ENCODE measurements around the gene FSD2.

FSD2 gene, protein sequence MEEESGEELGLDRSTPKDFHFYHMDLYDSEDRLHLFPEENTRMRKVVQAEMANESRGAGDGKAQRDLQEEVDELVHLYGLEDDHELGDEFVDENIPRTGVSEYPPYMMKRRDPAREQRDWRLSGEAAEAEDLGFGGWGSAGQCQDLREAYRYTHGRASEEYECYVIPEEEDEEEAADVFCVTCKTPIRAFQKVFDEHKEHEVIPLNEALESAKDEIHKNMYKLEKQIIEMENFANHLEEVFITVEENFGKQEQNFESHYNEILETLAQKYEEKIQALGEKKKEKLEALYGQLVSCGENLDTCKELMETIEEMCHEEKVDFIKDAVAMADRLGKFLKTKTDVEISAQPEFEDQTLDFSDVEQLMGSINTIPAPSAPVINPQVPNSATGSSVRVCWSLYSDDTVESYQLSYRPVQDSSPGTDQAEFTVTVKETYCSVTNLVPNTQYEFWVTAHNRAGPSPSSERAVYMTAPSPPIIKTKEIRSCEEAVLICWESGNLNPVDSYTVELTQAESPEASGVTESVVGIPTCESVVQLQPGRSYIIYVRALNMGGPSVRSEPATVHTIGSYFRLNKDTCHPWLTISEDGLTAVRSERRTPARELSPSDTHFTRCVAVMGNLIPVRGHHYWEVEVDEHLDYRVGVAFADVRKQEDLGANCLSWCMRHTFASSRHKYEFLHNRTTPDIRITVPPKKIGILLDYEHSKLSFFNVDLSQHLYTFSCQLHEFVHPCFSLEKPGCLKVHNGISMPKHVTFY

DNA sequence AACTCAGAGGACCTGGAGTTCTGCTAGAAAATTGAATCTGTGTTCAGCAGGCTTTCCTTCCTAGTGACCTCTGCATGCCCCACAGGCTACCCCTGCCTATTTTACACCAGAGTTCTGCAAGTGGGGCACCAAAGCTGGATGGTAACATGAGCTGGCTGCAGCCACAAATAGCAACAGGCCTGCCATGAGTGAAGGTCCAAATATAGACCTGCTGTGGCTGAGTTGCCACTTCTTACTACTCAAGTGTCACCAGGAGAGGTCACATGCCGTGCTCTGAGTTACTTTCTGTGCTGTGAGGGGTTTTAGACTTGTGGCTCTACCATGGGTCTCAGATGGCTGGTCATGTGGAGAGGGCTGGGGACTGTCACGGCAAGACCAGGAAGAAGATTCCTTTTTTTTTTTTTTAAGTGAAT is at the start of gene FSD2:
TSS of gene FSD2 (minus strand) at position 76 of the 413 bp plus-strand sequence. CDS start 18,679 bp downstream, outside the sequence.
- Mint-ChIP-seq H3K9me3 (no peaks in the 10 kb centered on the region), H3K36me3 (ENCODE audit: insufficient read depth) (peaks cover 12% of the 10 kb centered on the region), H3K4me1 (peaks cover 18% of the 10 kb centered on the region), H3K4me3 (no peak within 1 kb of the TSS), H3K27me3 (peaks cover 20% of the 10 kb centered on the region), H3K27ac (ENCODE audit: low read depth) (no peak within 1 kb of the TSS)
- DNase-seq (ENCODE audit: low spot score in 2 of 2): no peak
- no peak for ATAC-seq (replicated peaks; ENCODE audit: extremely low read depth, poor library complexity, severe bottlenecking)

DNA sequence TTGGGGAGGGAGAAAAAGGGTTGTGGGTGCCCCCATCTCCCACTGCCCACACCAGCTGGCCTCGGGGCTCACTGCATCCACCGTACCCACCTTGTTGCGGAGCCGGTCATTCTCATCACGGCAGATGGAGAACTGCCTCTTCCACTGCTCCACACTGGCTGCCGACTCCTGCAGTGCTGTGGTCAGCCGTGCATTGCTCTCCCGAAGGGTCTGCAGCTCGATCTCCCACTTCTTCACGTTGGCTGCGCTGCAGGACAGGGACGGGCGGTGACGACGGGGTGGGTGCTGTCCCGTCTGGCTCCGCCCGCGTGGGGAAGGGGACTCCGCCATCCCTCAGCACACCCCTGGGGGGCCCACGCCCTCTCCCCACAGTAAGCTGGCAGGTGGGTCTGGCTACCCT is 48.7 kb upstream of the FSD2 start:
- Mint-ChIP-seq H3K27me3 (no peaks in the 10 kb centered on the region), H3K4me3 (no peak overlapping the region), H3K9me3 (no peaks in the 10 kb centered on the region), H3K4me1 (no peaks in the 10 kb centered on the region), H3K36me3 (ENCODE audit: insufficient read depth) (peaks cover 1% of the 10 kb centered on the region), H3K27ac (ENCODE audit: low read depth) (no peak overlapping the region)
- no peak for DNase-seq (ENCODE audit: low spot score in 2 of 2)
- no peak for ATAC-seq (replicated peaks; ENCODE audit: extremely low read depth, poor library complexity, severe bottlenecking)

DNA sequence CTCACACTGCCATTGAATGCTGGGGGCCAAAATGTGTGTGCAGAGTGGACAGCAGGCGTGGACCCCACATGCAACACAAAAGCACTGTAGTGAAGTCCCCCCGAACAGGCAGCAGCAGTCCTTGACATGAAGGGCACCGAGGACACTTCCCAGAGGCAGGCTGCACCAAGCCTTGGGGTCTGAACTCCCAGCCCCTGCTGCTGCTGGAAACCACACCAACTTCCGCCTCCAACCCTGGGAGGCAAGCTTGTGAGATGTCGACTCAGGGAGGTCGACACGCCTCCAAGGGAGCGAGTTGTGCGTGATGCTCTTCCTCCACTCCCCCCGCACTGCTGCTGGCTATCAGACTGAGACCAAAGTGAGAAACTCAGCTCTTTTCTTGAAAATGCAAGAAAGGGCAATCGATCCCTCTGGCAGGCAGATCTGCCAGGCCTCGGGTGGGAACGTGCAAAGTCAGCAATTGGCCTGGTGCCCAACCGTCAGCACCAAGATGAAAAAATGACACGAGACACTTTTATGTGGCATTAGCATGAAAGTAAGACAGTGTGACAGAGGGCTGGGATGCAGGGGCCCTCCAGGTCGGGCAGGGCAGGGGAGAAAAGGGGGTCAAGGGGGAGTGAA is 47.2 kb upstream of the FSD2 start:
- H3K9me3 Mint-ChIP-seq: no peaks in the 10 kb centered on the region
- H3K27ac Mint-ChIP-seq (ENCODE audit: low read depth): no peak overlapping the region
- no peaks in the 10 kb centered on the region for H3K4me1 Mint-ChIP-seq
- no peak for ATAC-seq (replicated peaks; ENCODE audit: extremely low read depth, poor library complexity, severe bottlenecking)
- H3K36me3 Mint-ChIP-seq (ENCODE audit: insufficient read depth): no peaks in the 10 kb centered on the region
- DNase-seq (ENCODE audit: low spot score in 2 of 2): no peak
- no peaks in the 10 kb centered on the region for H3K27me3 Mint-ChIP-seq
- H3K4me3 Mint-ChIP-seq: no peak overlapping the region

DNA sequence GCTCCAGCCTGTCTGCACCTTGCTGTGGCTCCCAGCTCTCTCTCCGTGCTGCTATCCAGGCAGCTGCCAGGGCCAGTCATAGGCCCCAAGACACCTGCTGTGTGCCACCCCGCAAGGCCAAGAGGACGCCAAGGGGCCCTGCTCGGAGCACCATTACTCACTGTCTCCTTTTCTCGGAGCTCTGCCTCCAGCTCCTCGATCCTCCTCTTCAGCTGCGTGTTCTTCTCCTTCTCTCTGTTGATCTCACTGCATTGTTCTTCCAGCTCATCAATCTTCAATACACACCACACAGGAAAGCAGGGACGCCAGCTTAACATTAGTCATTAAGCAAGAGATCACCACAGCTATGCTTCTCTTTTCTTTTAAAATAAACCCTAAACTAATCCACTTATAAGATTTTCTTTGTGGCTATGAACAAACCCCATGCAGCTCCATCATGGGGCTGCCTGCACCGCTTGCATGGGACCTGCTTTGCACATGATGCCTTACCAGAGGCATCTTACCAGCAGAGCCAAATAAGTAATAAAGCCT is 46.2 kb upstream of the FSD2 start:
- no peaks in the 10 kb centered on the region for H3K4me1 Mint-ChIP-seq
- DNase-seq (ENCODE audit: low spot score in 2 of 2) (no peak), ATAC-seq (replicated peaks; ENCODE audit: extremely low read depth, poor library complexity, severe bottlenecking) (no peak)
- H3K27ac Mint-ChIP-seq (ENCODE audit: low read depth): no peak overlapping the region
- no peaks in the 10 kb centered on the region for H3K27me3 Mint-ChIP-seq
- H3K9me3 Mint-ChIP-seq: no peaks in the 10 kb centered on the region
- peaks cover under 1% of the 10 kb centered on the region for H3K36me3 Mint-ChIP-seq (ENCODE audit: insufficient read depth)
- H3K4me3 Mint-ChIP-seq: no peak overlapping the region

DNA sequence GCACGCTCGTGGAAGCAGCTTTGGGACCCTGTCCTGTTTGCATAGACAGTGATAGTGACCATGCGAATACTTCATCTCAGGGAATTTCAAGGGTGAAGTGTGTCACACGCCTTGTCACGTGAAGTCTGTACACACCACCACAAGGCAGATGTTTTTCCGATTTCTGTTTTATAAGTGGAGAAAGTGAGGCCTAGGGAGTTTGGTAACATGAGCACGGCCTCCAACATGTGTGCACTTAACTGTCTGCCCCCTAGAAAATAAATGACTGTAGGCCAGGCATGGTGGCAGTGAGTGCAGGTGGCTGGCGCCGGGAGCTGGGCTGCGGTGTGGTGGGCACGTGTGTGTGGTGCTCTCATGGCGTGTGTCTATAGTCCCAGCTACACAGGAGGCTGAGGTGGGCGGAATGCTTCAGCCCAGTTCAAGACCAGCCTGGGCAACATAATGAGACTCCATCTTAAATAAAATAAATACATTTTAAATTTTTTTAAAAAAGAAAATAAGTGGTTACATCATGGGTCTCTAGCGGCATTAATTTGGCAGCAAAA is 45.5 kb upstream of the FSD2 start:
- no peak for DNase-seq (ENCODE audit: low spot score in 2 of 2)
- Mint-ChIP-seq H3K9me3 (no peaks in the 10 kb centered on the region), H3K4me1 (no peaks in the 10 kb centered on the region), H3K27ac (ENCODE audit: low read depth) (no peak overlapping the region), H3K4me3 (no peak overlapping the region), H3K27me3 (no peaks in the 10 kb centered on the region), H3K36me3 (ENCODE audit: insufficient read depth) (peaks cover 1% of the 10 kb centered on the region)
- ATAC-seq (replicated peaks; ENCODE audit: extremely low read depth, poor library complexity, severe bottlenecking): no peak

DNA sequence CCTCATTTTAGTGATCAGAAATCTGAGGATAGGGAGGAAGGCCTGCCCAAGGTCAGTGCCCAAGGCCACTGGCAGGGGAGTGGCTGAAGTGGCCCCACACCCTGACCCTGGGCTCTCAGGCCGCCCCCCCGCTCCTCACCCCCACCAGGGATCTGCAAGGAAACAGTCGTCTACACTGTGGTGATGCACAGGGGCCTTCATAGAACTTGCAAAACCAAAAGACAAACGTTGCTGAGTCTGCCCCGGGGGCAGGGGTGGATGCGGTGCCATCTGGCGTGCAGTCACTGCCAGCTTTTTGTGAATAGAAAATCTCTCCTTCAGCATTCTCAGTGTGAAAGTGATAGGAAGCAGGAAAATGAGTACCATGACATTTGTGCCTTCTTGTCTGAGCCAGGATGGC is 44.9 kb upstream of the FSD2 start:
- Mint-ChIP-seq H3K4me3 (no peak overlapping the region), H3K9me3 (no peaks in the 10 kb centered on the region), H3K27me3 (no peaks in the 10 kb centered on the region), H3K36me3 (ENCODE audit: insufficient read depth) (peaks cover 1% of the 10 kb centered on the region), H3K4me1 (no peaks in the 10 kb centered on the region), H3K27ac (ENCODE audit: low read depth) (no peak overlapping the region)
- DNase-seq (ENCODE audit: low spot score in 2 of 2): no peak
- ATAC-seq (replicated peaks; ENCODE audit: extremely low read depth, poor library complexity, severe bottlenecking): no peak

DNA sequence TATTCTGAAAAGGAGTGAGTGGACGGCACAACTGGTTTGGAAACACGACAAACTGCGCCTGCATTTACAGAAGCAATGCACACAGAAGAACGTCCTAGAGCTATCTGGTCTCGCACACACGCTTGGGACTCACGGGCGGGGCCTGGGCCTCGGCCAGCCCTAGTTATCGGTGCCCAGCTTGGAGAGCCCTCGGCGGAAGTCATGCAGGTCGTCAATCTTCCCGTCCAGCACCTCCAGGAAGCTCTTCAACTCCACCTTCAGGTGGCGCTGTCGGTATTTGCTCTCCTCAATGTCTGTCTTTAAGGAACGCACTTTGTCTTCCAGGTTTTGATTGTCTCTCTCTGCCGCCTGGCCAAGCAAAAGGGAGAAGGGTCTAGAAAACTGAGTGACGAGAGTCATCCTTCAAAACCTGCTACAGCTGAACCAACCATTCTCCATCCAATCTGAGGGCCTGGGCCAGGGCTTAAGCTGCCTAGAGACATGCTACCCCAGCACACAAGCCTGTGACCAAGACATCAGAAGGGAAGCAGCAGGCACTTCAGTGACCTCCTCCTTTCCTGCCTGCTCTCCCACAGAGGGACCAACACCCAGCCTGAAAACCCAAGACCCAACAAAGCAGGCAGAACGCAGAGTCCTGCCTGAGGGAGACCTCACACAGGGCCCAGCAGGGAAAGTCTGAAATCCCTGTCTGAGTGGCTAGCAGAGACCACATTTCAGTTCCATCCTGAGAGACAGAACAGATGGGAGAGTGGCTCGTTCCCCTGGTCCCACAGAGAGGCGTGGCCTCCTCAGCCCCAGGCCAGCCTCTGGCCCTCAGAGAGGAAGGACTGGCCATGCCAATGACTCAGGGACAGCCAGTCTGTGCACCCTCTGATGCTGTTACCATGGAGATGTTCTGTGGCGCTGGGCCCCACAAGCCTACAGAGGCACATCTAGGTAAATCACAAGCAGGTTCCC is 44.0 kb upstream of the FSD2 start:
- H3K4me3 Mint-ChIP-seq: no peak overlapping the region
- no peaks in the 10 kb centered on the region for H3K4me1 Mint-ChIP-seq
- H3K36me3 Mint-ChIP-seq (ENCODE audit: insufficient read depth): peaks cover 1% of the 10 kb centered on the region
- no peak overlapping the region for H3K27ac Mint-ChIP-seq (ENCODE audit: low read depth)
- no peak for ATAC-seq (replicated peaks; ENCODE audit: extremely low read depth, poor library complexity, severe bottlenecking)
- H3K27me3 Mint-ChIP-seq: no peaks in the 10 kb centered on the region
- H3K9me3 Mint-ChIP-seq: no peaks in the 10 kb centered on the region
- no peak for DNase-seq (ENCODE audit: low spot score in 2 of 2)

DNA sequence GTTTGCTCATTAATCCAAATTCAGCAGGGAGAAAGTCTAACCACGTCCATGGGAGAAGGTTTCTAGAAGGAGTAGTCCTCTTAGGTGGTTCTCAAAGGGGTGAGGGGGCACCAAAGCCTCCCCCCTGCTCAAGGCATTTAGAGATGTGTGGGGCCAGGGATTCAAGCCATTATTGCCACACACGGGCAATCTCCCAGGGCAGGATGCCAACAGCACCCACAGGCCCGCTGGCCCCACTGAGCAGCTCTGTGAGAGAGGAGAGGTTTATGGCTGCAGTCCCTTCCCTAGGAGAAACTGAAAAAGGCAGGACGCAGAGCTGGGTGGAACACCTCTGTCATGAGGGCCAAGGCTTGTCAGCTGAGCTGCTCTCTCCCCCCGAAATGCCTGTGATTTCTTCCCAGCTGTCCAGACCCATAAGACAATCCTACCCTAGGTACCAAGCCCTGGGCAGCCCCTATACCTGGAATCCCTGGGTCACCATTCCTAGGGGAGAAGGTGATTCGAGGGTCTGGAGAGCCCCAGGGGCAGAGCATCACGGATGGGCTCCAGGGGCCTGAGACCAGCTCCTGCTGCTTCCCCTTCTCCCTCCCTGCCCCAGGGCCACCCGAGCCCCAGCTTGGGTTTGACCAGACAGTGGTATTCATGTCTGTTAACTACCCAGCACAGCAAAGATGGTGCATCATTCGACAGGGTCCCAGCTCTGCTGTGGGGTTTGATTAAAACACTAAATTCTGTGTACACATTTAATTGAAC is 42.5 kb upstream of the FSD2 start:
- H3K4me1 Mint-ChIP-seq: no peaks in the 10 kb centered on the region
- no peaks in the 10 kb centered on the region for H3K27me3 Mint-ChIP-seq
- DNase-seq (ENCODE audit: low spot score in 2 of 2): no peak
- H3K27ac Mint-ChIP-seq (ENCODE audit: low read depth): no peak overlapping the region
- H3K4me3 Mint-ChIP-seq: no peak overlapping the region
- no peaks in the 10 kb centered on the region for H3K9me3 Mint-ChIP-seq
- peaks cover 1% of the 10 kb centered on the region for H3K36me3 Mint-ChIP-seq (ENCODE audit: insufficient read depth)
- ATAC-seq (replicated peaks; ENCODE audit: extremely low read depth, poor library complexity, severe bottlenecking): no peak

DNA sequence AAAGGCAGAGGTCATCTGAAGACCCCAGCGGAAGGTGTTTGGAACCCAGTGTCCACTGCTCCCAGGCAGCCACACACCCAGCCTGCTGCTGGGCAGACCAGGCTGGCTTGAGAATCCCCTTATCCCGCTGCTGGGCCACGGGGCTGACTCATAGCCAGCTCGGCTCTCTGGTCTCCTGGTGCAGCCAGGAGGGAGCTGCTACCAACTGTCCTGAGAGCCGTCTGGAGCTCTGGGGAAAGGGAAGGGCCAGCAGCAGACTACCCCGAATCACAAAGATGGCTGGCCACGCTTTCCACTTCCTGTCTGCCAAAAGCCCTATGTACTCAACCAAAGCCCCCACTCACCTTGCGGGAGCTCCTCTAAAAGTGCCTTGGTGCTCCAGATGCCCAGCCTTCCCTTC is 41.8 kb upstream of the FSD2 start:
- H3K36me3 Mint-ChIP-seq (ENCODE audit: insufficient read depth): peaks cover 1% of the 10 kb centered on the region
- DNase-seq (ENCODE audit: low spot score in 2 of 2) (no peak), ATAC-seq (replicated peaks; ENCODE audit: extremely low read depth, poor library complexity, severe bottlenecking) (no peak)
- H3K27ac Mint-ChIP-seq (ENCODE audit: low read depth): no peak overlapping the region
- H3K27me3 Mint-ChIP-seq: no peaks in the 10 kb centered on the region
- no peak overlapping the region for H3K4me3 Mint-ChIP-seq
- H3K4me1 Mint-ChIP-seq: no peaks in the 10 kb centered on the region
- no peaks in the 10 kb centered on the region for H3K9me3 Mint-ChIP-seq

DNA sequence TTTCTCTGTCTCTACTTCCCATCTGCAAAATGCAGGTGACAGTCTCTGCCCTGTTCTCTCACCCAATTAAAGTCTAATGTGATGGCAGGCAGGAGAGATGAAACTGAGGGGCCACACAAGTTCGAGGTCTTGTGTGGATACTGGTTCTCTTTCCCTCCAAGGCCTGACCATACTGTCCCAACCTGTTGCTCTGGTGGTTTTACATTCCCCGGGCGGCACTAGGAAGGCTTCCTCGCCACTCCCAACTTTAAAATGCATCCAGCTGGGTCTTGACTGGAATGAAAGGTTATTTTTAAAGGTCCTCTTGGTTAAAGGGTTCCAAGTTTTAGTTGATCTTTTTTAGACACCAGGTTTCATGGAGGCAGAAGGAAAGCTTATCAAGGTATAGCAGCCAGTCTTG is 40.8 kb upstream of the FSD2 start:
- DNase-seq (ENCODE audit: low spot score in 2 of 2) (no peak), ATAC-seq (replicated peaks; ENCODE audit: extremely low read depth, poor library complexity, severe bottlenecking) (no peak)
- H3K4me1 Mint-ChIP-seq: no peaks in the 10 kb centered on the region
- no peak overlapping the region for H3K4me3 Mint-ChIP-seq
- H3K36me3 Mint-ChIP-seq (ENCODE audit: insufficient read depth): peaks cover 1% of the 10 kb centered on the region
- no peak overlapping the region for H3K27ac Mint-ChIP-seq (ENCODE audit: low read depth)
- H3K27me3 Mint-ChIP-seq: no peaks in the 10 kb centered on the region
- no peaks in the 10 kb centered on the region for H3K9me3 Mint-ChIP-seq

DNA sequence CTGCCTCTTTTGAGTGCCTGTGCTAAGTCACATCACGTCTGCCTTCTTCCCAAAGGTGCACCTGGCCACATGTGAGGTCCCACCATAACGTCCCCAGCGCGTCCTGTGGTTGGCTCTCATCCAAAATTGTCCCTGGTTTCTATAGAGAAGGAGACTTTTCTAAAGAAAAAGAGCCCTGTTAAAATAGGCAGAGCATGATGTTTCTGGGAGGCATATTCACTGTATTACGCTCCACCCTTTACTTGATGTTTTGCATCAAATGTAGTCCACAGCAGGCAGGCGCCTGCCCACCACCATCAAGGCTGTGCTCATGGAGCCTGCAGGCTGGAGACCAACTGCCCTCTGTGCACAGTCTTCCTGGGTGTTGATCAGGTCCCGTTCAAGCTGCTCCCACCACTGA is 39.8 kb upstream of the FSD2 start:
- no peaks in the 10 kb centered on the region for H3K27me3 Mint-ChIP-seq
- no peak overlapping the region for H3K4me3 Mint-ChIP-seq
- no peaks in the 10 kb centered on the region for H3K4me1 Mint-ChIP-seq
- H3K9me3 Mint-ChIP-seq: no peaks in the 10 kb centered on the region
- DNase-seq (ENCODE audit: low spot score in 2 of 2): no peak
- H3K36me3 Mint-ChIP-seq (ENCODE audit: insufficient read depth): peaks cover 1% of the 10 kb centered on the region
- no peak overlapping the region for H3K27ac Mint-ChIP-seq (ENCODE audit: low read depth)
- ATAC-seq (replicated peaks; ENCODE audit: extremely low read depth, poor library complexity, severe bottlenecking): no peak
